Glomerular visceral epithelial cell (primary cell): ENCODE measurements around the gene APBA3.

Source experiments
- DNase-seq: peaks from one replicate; pipeline ENCODE4 v3.0.0-alpha.2; 2016; ENCODE audit errors: extremely low spot score

APBA3 gene

GRCh38 chr19:3788996-3789778 is 27.7 kb upstream of the APBA3 start:
- DNase-seq, result no peak

GRCh38 chr19:3785938-3786824 is 24.7 kb upstream of the APBA3 start, which contains the start of gene MATK:
TSS of gene MATK (minus strand) at chr19:3786381. CDS start at chr19:3785135, 1,246 bp downstream.
- DNase-seq, result no peak

DNA sequence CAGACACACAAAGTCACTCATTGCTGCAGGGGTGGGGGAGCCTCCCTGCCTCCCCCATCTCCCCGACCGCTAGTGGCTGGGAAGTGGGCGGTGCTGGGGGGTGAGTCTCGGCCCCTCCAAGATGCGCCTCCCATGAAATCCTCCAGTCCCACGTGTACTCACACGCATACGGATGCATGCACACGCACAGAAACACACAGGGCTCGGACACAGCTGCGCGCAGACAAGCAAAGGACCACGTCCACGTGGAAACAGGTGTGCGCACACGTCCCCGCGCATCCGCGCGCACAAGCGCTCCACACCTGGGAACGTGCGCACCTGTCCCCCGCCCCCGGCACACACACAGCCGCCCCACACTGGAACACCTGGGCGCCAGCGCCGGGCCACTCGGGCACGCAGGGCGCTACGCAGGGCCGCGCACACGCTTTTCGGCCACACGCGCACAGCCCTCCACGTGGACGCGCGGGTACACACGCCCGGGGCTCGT is 24.0 kb upstream of the APBA3 start:
- DNase-seq, result no peak

DNA sequence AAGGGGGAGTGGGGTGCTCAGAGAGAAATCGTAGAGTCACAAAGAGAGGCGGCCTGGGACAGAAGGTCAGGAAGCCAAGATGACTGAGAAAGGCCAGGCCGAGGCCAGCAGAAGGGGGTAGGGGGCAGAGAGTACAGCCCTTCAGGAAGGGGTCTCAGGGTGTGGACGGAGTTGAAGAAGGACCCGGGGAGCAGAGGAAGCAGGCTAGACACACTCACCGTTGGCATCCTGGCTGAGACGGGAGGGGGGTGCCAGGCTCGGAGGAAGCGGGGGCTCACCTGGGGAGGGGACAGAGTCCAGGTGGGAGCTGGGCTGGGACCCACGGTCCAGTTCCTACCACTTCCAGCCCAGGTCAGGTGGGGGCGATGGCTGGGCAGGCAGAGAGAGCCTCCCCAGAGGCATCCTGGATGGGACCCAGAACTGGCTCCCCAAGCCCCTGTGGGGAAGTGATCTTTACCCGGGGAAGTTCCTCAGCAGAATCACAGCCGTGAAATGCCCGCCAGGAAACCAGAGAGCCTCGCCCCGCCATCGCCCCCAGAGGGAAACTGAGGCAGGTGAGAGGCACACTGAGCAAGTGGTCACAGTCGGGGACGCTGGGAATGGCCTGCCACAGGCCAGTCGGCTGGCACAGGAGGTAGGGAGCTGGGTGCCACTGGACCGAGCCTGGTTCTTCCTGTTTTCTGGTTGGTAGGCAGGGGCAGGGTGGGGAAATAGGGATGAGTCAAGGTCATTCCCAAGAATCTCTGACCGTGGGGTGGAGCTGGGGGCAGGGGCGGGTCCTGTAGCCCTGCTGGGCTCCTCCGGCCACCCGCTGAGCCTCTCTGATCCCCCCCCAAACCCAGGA is 23.3 kb upstream of the APBA3 start:
- DNase-seq, result peak; percentile 27

- no peak for DNase-seq
Measured at GRCh38 chr19:3783660-3784584, 22.4 kb upstream of the APBA3 start.

DNA sequence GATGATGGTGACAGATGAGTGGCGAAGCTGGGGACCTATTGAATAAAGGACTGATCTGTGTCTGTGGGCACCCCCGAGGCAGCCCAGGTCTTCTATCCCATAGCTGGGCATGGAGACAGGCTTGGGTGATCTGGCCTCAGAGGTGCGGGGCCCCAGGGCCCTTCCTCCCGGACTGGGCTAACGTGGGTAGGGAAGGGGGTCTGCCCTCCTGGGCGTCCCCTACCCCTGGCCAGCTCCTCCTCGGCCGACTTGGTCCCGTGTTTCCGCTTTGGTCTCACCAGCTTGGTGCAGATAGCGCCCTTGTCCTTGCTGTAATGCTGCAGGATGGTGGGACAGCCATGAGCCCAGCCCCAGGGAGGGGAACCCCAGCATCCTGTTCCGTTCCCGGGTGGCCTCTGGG is 21.4 kb upstream of the APBA3 start:
- DNase-seq, result no peak

GRCh38 chr19:3782330-3782729 is 20.8 kb upstream of the APBA3 start:
- no peak for DNase-seq

GRCh38 chr19:3781603-3782002 is 20.1 kb upstream of the APBA3 start:
- DNase-seq, result no peak

DNA sequence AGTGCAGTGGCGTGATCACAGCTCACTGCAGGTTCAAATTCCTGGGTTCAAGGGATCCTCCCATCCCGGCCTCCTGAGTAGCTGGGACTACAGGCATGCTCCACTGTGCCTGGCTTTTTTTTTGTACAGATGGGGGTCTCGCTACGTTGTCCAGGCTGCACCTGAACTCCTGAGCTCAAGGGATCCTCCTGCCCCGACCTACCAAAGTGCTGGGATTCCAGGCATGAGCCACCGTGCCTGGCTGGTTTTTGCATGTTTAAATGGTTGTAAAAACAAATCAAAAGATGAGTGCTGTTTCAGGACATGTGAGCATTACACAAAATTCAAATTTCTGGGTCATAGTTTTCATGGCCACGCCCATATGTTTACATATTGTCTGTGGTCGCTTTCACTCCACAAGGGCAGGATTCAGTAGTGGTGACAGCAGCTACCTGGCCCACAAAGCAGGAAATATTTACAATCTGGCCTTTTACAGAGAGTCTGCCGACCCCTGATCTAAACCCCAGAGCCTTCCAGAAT is 19.4 kb upstream of the APBA3 start:
- no peak for DNase-seq

GRCh38 chr19:3778899-3779723 is 17.6 kb upstream of the APBA3 start:
- DNase-seq, result no peak

DNA sequence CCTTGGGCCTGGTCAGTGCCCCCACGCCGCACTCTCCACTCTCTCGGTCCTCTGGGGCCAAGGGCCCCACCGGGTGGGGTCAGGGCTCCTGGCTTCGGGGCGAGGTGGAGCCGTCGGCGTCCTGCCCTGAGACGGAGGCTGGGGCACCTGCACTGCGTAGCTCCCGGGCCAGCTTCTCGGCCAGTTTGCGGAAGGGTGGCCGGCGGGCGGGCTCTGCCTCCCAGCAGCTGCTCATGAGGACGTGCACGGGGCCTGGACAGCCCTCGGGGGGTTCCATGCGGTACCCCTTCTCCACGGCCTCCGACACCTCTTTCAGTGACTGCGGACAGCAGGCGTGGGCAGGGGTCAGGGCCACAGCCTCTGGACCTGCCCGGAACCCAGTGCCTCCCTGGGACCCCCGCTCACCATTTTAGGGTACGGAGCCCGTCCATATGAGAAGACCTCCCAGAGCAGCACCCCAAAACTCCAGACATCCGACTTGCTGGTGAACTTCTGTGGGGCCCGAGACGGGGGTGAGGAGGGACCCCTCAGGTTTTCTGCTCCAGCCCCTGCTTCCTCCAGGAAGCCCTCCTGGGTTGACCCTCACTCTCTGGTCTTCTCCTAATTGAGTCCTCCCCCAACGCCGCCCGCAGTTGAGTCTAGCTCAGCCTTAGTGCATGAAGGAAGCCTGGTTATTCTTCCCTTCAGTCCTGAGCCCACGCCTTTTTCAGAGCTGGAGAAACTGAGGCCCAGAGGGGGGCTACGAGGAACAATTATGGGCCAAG is 16.8 kb upstream of the APBA3 start:
- DNase-seq, result no peak

GRCh38 chr19:3776479-3777040 is 15.1 kb upstream of the APBA3 start:
- DNase-seq, result no peak

DNA sequence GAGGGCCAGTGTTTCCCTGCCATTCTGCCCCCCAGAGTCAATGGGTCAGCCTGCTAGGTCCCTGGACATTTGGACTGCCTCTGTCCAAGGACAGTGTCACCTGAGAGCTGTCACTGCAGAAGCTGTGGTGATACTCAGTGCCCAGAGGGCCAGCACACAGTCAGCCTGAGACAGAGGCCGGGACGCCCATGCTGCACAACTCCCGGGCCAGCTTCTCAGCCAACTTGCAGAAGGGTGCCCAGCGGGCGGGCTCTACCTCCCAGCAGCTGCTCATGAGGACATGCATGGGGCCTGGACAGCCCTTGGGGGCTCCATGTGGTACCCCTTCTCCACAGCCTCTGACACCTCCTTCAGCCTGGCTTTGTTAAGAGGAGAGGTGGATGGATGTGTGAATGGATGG is 14.3 kb upstream of the APBA3 start:
- DNase-seq, result no peak

DNA sequence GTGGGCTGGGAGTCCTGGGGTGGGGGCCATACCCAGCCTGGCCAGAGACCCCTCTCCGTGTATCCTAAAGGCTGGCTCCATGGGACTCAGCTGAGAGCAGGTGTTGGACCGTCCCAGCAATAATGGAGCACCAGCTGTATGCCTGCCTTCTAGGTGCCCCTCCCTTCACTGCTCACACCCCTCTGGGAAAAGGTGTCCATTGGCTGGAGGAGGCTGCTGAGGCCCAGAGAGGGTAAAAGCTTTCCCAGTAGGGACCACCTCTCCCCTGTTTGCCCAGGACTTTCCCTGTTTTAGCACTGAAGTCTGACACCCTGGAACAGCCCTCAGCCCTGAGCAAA is 13.9 kb upstream of the APBA3 start:
- no peak for DNase-seq

GRCh38 chr19:3774621-3775373 is 13.3 kb upstream of the APBA3 start:
- DNase-seq, result no peak

GRCh38 chr19:3773814-3774515 is 12.5 kb upstream of the APBA3 start:
- DNase-seq, result no peak

DNA sequence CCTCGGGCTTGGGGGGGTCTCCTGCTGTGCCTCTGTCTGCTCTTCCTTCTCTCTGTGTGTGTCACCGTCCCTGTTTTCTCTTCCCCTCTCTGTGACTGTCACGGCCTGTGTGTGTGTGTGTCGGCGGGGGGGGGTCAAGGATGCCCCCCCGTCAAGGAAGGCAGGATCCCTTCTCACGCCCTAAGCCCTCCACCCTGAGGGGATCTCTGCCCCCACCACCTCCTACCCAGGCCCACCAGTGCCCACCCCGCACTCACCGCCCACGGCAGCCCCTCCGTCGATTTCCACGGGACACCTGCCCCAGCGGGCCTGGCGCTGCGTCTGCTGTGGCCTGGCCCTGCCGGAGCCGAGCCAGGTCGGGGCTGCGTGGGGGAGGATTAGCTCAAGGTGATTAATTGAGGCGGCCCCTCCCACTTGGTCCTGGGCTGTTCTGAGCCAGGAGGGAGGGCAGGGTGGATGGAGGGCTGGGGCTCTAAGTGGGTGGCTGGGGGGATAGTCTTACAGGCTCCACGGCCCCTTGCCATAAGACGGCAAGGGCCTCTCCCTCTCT is 10.5 kb upstream of the APBA3 start, which contains the start of gene RAX2:
Gene RAX2 (minus strand): TSS at position 323 of the 550 bp plus-strand sequence. CDS start 486 bp downstream, outside the sequence.
- DNase-seq, result no peak
